DND-41 (cell line): ENCODE results near the gene GTF2A1.

Experiments
- ATAC-seq: fragments of 200-7000 bp; cut with Tn5 transposase; 3 replicates; pipeline ENCODE4 v1.9.1; 2021; ENCODE audit warnings: low read depth; ENCODE audit not compliant: insufficient read depth
- DNase-seq: peaks from one replicate; pipeline ENCODE4 v3.0.0-alpha.2; 2020
- H2AFZ ChIP-seq: 2 replicates; pipeline ENCODE4 v1.6.0; 2012; ENCODE audit warnings: low read depth, low read length
- H3K27ac ChIP-seq: 2 replicates; pipeline ENCODE4 v1.5.1; 2012; ENCODE audit warnings: low read length, inconsistent platforms
- H3K27me3 ChIP-seq: fragments of 200-600 bp; sonication (generic); 2 replicates; pipeline ENCODE4 v1.6.0; 2012; ENCODE audit warnings: low read length, mild to moderate bottlenecking, inconsistent platforms; ENCODE audit not compliant: insufficient read depth, poor library complexity
- H3K36me3 ChIP-seq: 2 replicates; pipeline ENCODE4 v1.5.1; 2012; ENCODE audit warnings: low read length, inconsistent platforms; ENCODE audit not compliant: insufficient read depth
- H3K4me1 ChIP-seq: 2 replicates; pipeline ENCODE4 v1.5.1; 2012; ENCODE audit warnings: mild to moderate bottlenecking, low read length; ENCODE audit not compliant: insufficient read depth
- H3K4me2 ChIP-seq: 2 replicates; pipeline ENCODE4 v1.6.0; 2012; ENCODE audit warnings: mild to moderate bottlenecking, moderate library complexity, low read length, inconsistent platforms; ENCODE audit not compliant: insufficient read depth
- H3K4me3 ChIP-seq, 2 experiments: fragments of 200-600 bp in 1 of 2; shearing (Covaris generic) in 1 of 2; 2 replicates each; pipeline ENCODE4 v1.5.1; 2012 to 2016; ENCODE audit warnings: inconsistent platforms in 2 of 2, low read length in 2 of 2, mild to moderate bottlenecking in 2 of 2, low read depth in 1 of 2, moderate library complexity in 1 of 2
- H3K79me2 ChIP-seq: 2 replicates; pipeline ENCODE4 v1.6.0; 2012; ENCODE audit warnings: low read length, inconsistent platforms; ENCODE audit not compliant: insufficient read depth
- H3K9ac ChIP-seq: 2 replicates; pipeline ENCODE4 v1.6.0; 2012; ENCODE audit warnings: low read depth, mild to moderate bottlenecking, inconsistent platforms, low read length, moderate library complexity
- H3K9me3 ChIP-seq: 2 replicates; pipeline ENCODE4 v1.5.1; 2012; ENCODE audit warnings: low read length, moderate library complexity, mild to moderate bottlenecking, inconsistent platforms; ENCODE audit not compliant: insufficient read depth, severe bottlenecking
- H4K20me1 ChIP-seq: 2 replicates; pipeline ENCODE4 v1.6.0; 2012; ENCODE audit warnings: low read length; ENCODE audit not compliant: insufficient read depth
- CTCF ChIP-seq: IDR thresholded peaks from 2 replicates; pipeline ENCODE4 v1.5.1; 2012; ENCODE audit warnings: borderline replicate concordance, low read length, moderate library complexity, mild to moderate bottlenecking; ENCODE audit not compliant: poor library complexity, severe bottlenecking; ENCODE audit errors: extremely low read depth
- EZH2 ChIP-seq: IDR thresholded peaks from 3 replicates; pipeline ENCODE4 v1.6.1; 2012; ENCODE audit warnings: borderline replicate concordance, low read depth, mild to moderate bottlenecking, moderate library complexity, low read length, inconsistent platforms; ENCODE audit not compliant: severe bottlenecking

Gene GTF2A1

DNA sequence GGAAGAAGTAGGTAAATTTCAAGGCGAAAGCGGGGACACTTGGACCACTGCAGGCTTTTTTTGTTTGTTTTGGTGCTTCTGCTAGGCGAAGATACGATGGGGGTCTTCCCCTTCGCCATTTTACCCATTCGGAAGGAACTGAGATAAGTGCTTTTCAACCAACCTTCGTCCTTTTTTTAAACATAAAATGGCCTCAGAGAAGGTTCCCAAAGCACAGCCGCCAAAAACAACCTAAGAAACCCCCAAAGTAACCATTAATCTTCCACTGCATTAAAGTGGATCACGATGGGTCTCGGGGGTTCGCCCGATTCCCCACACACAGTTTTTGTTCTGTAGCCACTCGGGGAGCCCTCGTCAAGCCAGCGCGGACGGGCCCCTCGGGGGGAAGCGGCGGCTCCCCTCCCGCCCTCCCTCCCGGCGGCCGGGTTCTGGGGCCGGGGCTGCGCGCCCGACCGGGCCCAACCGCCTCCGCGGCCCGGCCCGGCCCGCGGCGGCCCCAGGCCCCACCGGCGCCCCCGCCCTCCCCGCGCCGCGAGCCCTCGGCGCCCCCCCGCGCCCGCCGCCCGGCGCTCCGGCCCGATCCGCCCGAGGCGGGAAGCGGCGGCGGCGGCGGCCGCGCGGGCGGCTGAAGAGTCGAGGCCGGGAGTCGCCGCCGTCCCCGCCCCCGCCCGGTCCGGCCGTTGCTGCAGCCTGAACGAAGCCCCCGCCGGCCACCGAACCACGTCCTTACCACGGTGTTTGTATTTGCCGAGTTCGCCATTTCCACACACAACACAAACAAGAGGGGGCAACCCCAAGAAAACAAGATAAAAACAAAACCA, 790 bp downstream of the GTF2A1 start:
- H3K4me2 ChIP-seq, result peak overlapping the region; percentile 70
- peak overlapping the region; percentile 99 for H3K27ac ChIP-seq
- H3K27me3 ChIP-seq, result no peaks in the 10 kb centered on the region
- H3K9me3 ChIP-seq, result no peaks in the 10 kb centered on the region
- H3K36me3 ChIP-seq, result peaks cover 20% of the 10 kb centered on the region
- H3K4me3 ChIP-seq, result peak overlapping the region; percentile 85 to 95
- TF ChIP-seq CTCF (no peak), EZH2 (no peak)
- peaks cover 54% of the 10 kb centered on the region for H3K79me2 ChIP-seq
- H2AFZ ChIP-seq, result peak overlapping the region; percentile 52
- H4K20me1 ChIP-seq, result peaks cover 4% of the 10 kb centered on the region; the same call in 1 of the 2 replicates
- DNase-seq (peak; percentile 36), ATAC-seq (no peak)
- peaks cover 57% of the 10 kb centered on the region for H3K4me1 ChIP-seq
- peak overlapping the region; percentile 97 for H3K9ac ChIP-seq

DNA sequence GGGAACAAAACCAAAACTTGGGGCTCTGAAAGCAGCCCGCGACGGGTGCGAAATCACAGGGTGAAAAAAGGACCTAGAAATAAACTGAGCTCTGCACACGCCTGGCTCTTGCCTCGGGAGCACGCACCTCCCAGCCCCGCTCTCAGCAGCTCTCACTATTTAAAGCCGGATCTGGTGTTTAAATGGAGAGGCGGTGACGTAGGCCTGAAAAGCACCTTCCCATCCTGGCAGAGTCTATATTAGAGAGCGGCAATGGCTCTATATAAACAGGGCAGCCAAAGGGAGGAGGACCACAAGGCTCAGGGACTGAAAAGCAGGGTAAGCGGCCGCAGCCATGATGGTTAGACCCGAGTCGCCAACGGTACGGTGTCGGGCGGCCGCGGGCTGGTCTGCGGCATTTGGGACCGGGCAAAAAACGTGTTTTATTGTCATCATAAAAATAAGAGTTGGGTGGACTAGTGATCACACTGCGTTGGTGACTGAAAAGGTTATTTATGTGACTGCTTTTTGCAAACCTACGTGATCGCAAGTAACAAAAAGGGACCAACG, 1.5 kb downstream of the GTF2A1 start:
- TF ChIP-seq EZH2 (no peak), CTCF (no peak)
- peak; percentile 75 for ATAC-seq
- peak overlapping the region; percentile 85 to 95 for H3K4me3 ChIP-seq

DNA sequence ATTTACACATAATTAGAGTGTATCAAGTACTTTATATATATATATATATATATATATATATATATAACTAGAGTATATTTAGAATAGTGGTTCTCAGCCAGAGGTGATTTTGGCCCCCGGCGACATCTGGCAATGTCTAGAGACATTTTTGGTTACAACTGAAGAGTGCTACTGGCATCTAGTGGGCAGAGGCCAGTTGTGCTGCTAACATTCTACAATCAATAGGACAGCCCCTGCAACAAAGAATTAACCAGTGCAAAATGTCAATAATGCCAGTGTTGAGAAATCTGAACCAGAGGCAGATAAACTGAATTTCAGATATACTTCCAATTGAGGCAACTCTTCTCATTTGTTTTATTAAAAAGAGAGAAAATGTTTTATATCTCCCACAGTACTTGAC, 8.9 kb downstream of the GTF2A1 start:
- H3K79me2 ChIP-seq, result peaks cover 100% of the 10 kb centered on the region
- H3K4me2 ChIP-seq, result no peak overlapping the region
- TF ChIP-seq EZH2 (no peak), CTCF (peak; percentile 49)
- no peaks in the 10 kb centered on the region for H3K9me3 ChIP-seq
- H3K4me1 ChIP-seq, result peaks cover 21% of the 10 kb centered on the region
- ATAC-seq (peak; percentile 75), DNase-seq (peak; percentile 30)
- H3K9ac ChIP-seq, result no peak overlapping the region
- H3K27me3 ChIP-seq, result no peaks in the 10 kb centered on the region
- H3K4me3 ChIP-seq, result no peak overlapping the region
- H3K27ac ChIP-seq, result no peak overlapping the region
- H4K20me1 ChIP-seq, result peaks cover 30% of the 10 kb centered on the region; the same call in 1 of the 2 replicates
- H2AFZ ChIP-seq, result no peak overlapping the region
- peaks cover 95% of the 10 kb centered on the region for H3K36me3 ChIP-seq

More for the DNA sequence above, 1.5 kb downstream of the GTF2A1 start:
- Histone ChIP-seq H3K27me3 (no peaks in the 10 kb centered on the region), H3K79me2 (peaks cover 61% of the 10 kb centered on the region), H3K4me1 (peaks cover 59% of the 10 kb centered on the region), H3K9ac (peak overlapping the region; percentile 97), H3K27ac (peak overlapping the region; percentile 99), H3K36me3 (peaks cover 26% of the 10 kb centered on the region), H2AFZ (peak overlapping the region; percentile 52), H3K9me3 (no peaks in the 10 kb centered on the region), H3K4me2 (peak overlapping the region; percentile 70), H4K20me1 (peaks cover 4% of the 10 kb centered on the region; the same call in 1 of the 2 replicates)
- DNase-seq, result peak; percentile 93
